HepG2 (cell line): Measurements from ENCODE around the gene GPR158.

Source experiments
- CTCF ChIP-seq: sonication (generic); formaldehyde crosslinking; IDR thresholded peaks from 2 replicates; pipeline ENCODE4 v1.5.0; 2020; ENCODE audit warnings: mild to moderate bottlenecking, missing genetic modification reagents, moderate library complexity
- NFRKB ChIP-seq: fragments of 450-650 bp; IDR thresholded peaks from 2 replicates; pipeline ENCODE4 v1.6.1; 2017
- RAD21 ChIP-seq: fragments of 450-650 bp; formaldehyde crosslinking; IDR thresholded peaks from 2 replicates; pipeline ENCODE4 v1.5.0; 2020; ENCODE audit warnings: mild to moderate bottlenecking
- TCF7L2 ChIP-seq: IDR thresholded peaks from 2 replicates; pipeline ENCODE4 v1.6.1; 2011; ENCODE audit warnings: mild to moderate bottlenecking, low read depth, low read length, moderate library complexity
- ZNF12 ChIP-seq: sonication (generic); formaldehyde crosslinking; IDR thresholded peaks from 2 replicates; pipeline ENCODE4 v1.5.0; 2020; ENCODE audit warnings: missing genetic modification reagents
- ZNF670 ChIP-seq: sonication (generic); formaldehyde crosslinking; IDR thresholded peaks from 2 replicates; pipeline ENCODE4 v1.8.0; 2022; ENCODE audit warnings: mild to moderate bottlenecking, missing genetic modification reagents, borderline replicate concordance

DNA sequence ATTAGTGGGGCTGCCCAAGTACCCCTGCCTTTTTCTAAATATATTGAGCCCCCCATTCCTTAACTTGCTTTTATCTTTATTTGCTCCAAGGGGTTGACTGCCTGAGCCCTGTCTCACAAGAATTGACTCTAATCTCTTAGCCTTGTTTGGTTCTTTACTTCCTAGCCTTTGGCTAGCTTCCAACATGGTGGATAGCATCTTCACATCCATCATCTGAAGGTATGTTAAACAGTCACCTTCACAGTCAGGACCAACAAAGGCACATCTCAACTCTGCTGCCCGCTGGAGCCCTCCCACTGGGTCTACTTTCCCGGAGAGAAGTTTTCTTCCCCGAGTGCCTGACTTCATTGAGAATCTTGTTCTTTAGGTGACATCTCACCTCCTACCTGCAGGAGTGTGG, 329.5 kb downstream of the GPR158 start:
- TF ChIP-seq ZNF12 (CRISPR knock-in tag) (no peak), CTCF (no peak), ZNF670 (CRISPR knock-in tag) (no peak), RAD21 (CRISPR knock-in tag) (no peak), TCF7L2 (no peak), NFRKB (no peak)
